ENCODE results near the gene MESP1.

- TF ChIP-seq CTCF (IDR thresholded peaks at IDR 0.05) (no peak), POLR2A (IDR thresholded peaks at IDR 0.05) (no peak)
Observed at GRCh38 chr15:89758981-89759380, 7.9 kb upstream of the MESP1 start.

Data from testis (tissue), 2 donors.